GM23248 (cell line): ENCODE data around the gene HSPBP1. TPM values are rescaled to one million over a fixed set of nuclear protein-coding genes. Genes with fewer than 3 reads are reported as not detected.
A peak's percentile ranks its signal among the peaks of the same experiment; 100 is the strongest.

Source experiments
- DNase-seq: peaks from one replicate; pipeline ENCODE4 v3.0.0-alpha.2; 2015
- H2AFZ ChIP-seq: fragments of 200-600 bp; sonication (generic); 2 replicates; pipeline ENCODE4 v1.6.1; 2016; ENCODE audit warnings: antibody characterized with exemption
- H3F3A ChIP-seq: fragments of 200-600 bp; sonication (generic); 2 replicates; pipeline ENCODE4 v1.6.1; 2016; ENCODE audit warnings: mild to moderate bottlenecking, antibody characterized with exemption, mixed run types; ENCODE audit not compliant: insufficient read depth
- H3K27ac ChIP-seq: fragments of 200-600 bp; sonication (generic); 2 replicates; pipeline ENCODE4 v1.5.1; 2016; ENCODE audit warnings: mild to moderate bottlenecking
- H3K27me3 ChIP-seq: fragments of 200-600 bp; sonication (generic); replicated peaks from 2 replicates; pipeline ENCODE4 v1.6.1; 2016; ENCODE audit warnings: mild to moderate bottlenecking; ENCODE audit not compliant: insufficient read depth
- H3K36me3 ChIP-seq: fragments of 200-600 bp; sonication (generic); 2 replicates; pipeline ENCODE4 v1.6.1; 2016; ENCODE audit warnings: low read depth, mild to moderate bottlenecking
- H3K4me1 ChIP-seq: fragments of 200-600 bp; sonication (generic); 2 replicates; pipeline ENCODE4 v1.6.1; 2016; ENCODE audit warnings: mild to moderate bottlenecking; ENCODE audit not compliant: insufficient read depth
- H3K4me2 ChIP-seq: fragments of 200-600 bp; sonication (generic); one replicate; pipeline ENCODE4 v1.6.1; 2016; ENCODE audit warnings: mild to moderate bottlenecking; ENCODE audit not compliant: unreplicated experiment
- H3K4me3 ChIP-seq: fragments of 200-600 bp; sonication (generic); 2 replicates; pipeline ENCODE4 v1.5.1; 2016; ENCODE audit warnings: mild to moderate bottlenecking
- H3K79me2 ChIP-seq: fragments of 200-600 bp; sonication (generic); 2 replicates; pipeline ENCODE4 v1.6.1; 2016; ENCODE audit warnings: mild to moderate bottlenecking; ENCODE audit not compliant: insufficient read depth
- H3K9ac ChIP-seq: fragments of 200-600 bp; sonication (generic); 2 replicates; pipeline ENCODE4 v1.6.1; 2016; ENCODE audit warnings: mild to moderate bottlenecking
- H3K9me2 ChIP-seq: fragments of 200-600 bp; sonication (generic); 2 replicates; pipeline ENCODE4 v1.6.1; 2016; ENCODE audit warnings: mixed run types, mild to moderate bottlenecking, moderate library complexity; ENCODE audit not compliant: insufficient read depth
- H3K9me3 ChIP-seq: fragments of 200-600 bp; sonication (generic); one replicate; pipeline ENCODE4 v1.6.1; 2017; ENCODE audit warnings: low read depth
- H4K20me1 ChIP-seq: fragments of 200-600 bp; sonication (generic); 2 replicates; pipeline ENCODE4 v1.6.0; 2016; ENCODE audit not compliant: insufficient read depth
- EZH2 ChIP-seq: fragments of 200-600 bp; sonication (generic); IDR thresholded peaks from 2 replicates; pipeline ENCODE4 v1.6.1; 2018; ENCODE audit warnings: antibody characterized with exemption, mild to moderate bottlenecking; ENCODE audit not compliant: insufficient read depth, poor library complexity, severe bottlenecking
- EZH2phosphoT487 ChIP-seq: fragments of 200-600 bp; sonication (generic); IDR thresholded peaks from 2 replicates; pipeline ENCODE4 v1.6.1; 2018; ENCODE audit warnings: antibody characterized with exemption, moderate library complexity, mild to moderate bottlenecking, low read depth; ENCODE audit not compliant: insufficient read depth
- WGBS, 2 experiments: methylation state at CpG; one replicate each; pipeline ENCODE4 v1.1.6; 2015 to 2017; ENCODE audit warnings: low lambda C conversion rate in 2 of 2, low coverage in 1 of 2; ENCODE audit errors: missing lambda C conversion rate in 2 of 2; 5-methylcytosine and 5-hydroxymethylcytosine counted together
- in situ Hi-C: fragments of 300-500 bp; cut with MboI; formaldehyde crosslinking; loops from 2 replicates; pipeline ENCODE4 v1.15.0; 2020
- polyA plus RNA-seq: library from polyadenylated mRNA; unstranded; fragments of >200 nt; fragmentation: Nextera tagmentation; extraction: Ambion mirVana; gene quantifications from 2 replicates; pipeline ENCODE4 v1.2.1, GENCODE V29; 2016
- total RNA-seq: library from RNA; depleted of rRNA; stranded (reverse); fragments of >200 nt; shearing (Covaris generic); gene quantifications from 2 replicates; pipeline ENCODE4 v1.2.3, GENCODE V29; 2014

The HSPBP1 gene
- total and polyA plus RNA-seq, 2 experiments from 2014 or later, result 42.5 to 62.5 TPM

GRCh38 chr19:55264531-55264930 lies 15.4 kb downstream of the HSPBP1 start:
- Histone ChIP-seq H2AFZ (no peak overlapping the region), H3K9ac (no peak overlapping the region), H4K20me1 (no peaks in the 10 kb centered on the region), H3K4me1 (peaks cover 6% of the 10 kb centered on the region), H3K27ac (no peak overlapping the region), H3K79me2 (peaks cover 4% of the 10 kb centered on the region; the same call in 1 of the 2 replicates), H3K9me3 (no peaks in the 10 kb centered on the region), H3K4me3 (no peak overlapping the region), H3K36me3 (no peaks in the 10 kb centered on the region; the same call in 1 of the 2 replicates), H3K9me2 (no peaks in the 10 kb centered on the region), H3F3A (peaks cover 15% of the 10 kb centered on the region; the same call in 1 of the 2 replicates), H3K27me3 (no peaks in the 10 kb centered on the region), H3K4me2 (no peak overlapping the region)
- DNase-seq, result no peak
- in situ Hi-C loops, result no loop called here
- no peak for TF ChIP-seq EZH2
- no peak for TF ChIP-seq EZH2phosphoT487
- WGBS, 2 experiments, result 72 to 90% methylated on average over 5 of the region's 5 CpGs

DNA sequence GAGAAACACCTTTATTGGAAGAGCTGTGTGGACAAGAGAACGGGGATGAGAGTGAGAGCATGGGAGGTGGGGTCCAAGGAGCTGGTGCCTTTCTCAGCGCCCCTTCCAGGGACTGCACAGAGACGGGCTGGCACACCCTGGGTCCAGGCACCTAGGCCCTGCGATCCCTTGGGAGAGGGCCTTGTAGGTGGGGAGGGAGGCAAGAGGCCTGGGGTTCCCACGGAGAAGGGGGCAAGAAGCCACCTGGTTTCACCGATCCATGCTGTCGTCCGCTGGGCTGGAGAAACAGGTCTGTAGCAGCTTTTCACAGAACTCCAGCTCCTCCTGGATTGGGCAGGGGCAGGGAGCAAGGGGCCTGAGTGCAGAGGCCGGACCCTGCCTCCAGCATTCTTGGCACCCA lies 17.6 kb downstream of the HSPBP1 start:
- WGBS, 2 experiments, result 96 to 98% methylated on average over 9 of the region's 9 CpGs
- TF ChIP-seq EZH2phosphoT487 (no peak), EZH2 (no peak)
- Histone ChIP-seq H3K9me2 (no peaks in the 10 kb centered on the region), H3K4me2 (no peak overlapping the region), H3K27ac (no peak overlapping the region), H3K4me1 (peaks cover 7% of the 10 kb centered on the region), H3K79me2 (peaks cover 17% of the 10 kb centered on the region), H3K9ac (no peak overlapping the region), H3K27me3 (no peaks in the 10 kb centered on the region), H3K9me3 (no peaks in the 10 kb centered on the region), H4K20me1 (no peaks in the 10 kb centered on the region), H3F3A (peaks cover 20% of the 10 kb centered on the region; the same call in 1 of the 2 replicates), H2AFZ (no peak overlapping the region), H3K36me3 (no peaks in the 10 kb centered on the region; the same call in 1 of the 2 replicates), H3K4me3 (no peak overlapping the region)
- DNase-seq, result no peak
- in situ Hi-C loops, result no loop called here

GRCh38 chr19:55261671-55262126 lies 18.2 kb downstream of the HSPBP1 start:
- TF ChIP-seq EZH2, result no peak
- TF ChIP-seq EZH2phosphoT487, result no peak
- WGBS, 2 experiments, result 87 to 90% methylated on average over 13 of the region's 13 CpGs
- H4K20me1 ChIP-seq, result 0 out of 2 replicates have a peak, but pooled peaks cover under 1% of the 10 kb centered on the region
- no peaks in the 10 kb centered on the region for H3K27me3 ChIP-seq
- H3K4me2 ChIP-seq, result no peak overlapping the region
- no peak overlapping the region for H3K4me3 ChIP-seq
- no peak for DNase-seq
- H3K36me3 ChIP-seq, result no peaks in the 10 kb centered on the region; the same call in 1 of the 2 replicates
- peaks cover 13% of the 10 kb centered on the region for H3K4me1 ChIP-seq
- in situ Hi-C loops, result no loop called here
- H3K9me3 ChIP-seq, result no peaks in the 10 kb centered on the region
- peaks cover 22% of the 10 kb centered on the region for H3K79me2 ChIP-seq
- H3F3A ChIP-seq, result peaks cover 27% of the 10 kb centered on the region
- H3K9ac ChIP-seq, result no peak overlapping the region
- no peak overlapping the region for H3K27ac ChIP-seq
- no peak overlapping the region for H2AFZ ChIP-seq
- no peaks in the 10 kb centered on the region for H3K9me2 ChIP-seq

DNA sequence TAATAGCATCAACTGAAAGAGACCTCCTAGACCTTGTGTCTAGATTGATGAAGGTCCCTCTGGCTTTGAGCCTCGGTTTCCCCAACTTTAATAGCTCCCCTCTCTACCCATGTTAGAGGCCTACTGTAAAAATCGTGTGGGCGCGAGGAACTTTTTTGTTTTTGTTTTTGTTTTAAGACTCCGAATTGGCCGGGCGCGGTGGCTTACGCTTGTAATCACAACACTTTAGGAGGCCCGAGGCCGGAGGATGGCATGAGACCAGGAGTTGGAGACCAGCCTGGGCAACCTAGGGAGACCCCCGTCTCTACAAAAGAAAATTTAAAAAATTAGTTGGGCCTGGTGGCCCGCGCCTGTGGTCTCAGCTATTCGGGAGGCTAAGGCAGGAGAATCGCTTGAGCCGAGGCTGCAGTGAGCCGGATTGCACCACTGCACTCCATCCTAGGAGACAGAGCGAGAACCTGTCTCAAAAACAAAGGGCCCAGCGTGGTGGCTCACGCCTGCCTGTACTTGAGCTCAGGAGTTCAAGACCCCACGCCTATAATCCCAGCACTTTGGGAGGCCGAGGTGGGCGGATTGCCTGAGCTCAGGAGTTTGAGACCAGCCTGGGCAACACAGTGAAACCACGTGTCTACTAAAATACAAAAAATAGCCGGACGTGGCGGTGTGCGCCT lies 20.2 kb downstream of the HSPBP1 start:
- peak overlapping the region; percentile 92 for H3K9ac ChIP-seq
- H3F3A ChIP-seq, result peaks cover 32% of the 10 kb centered on the region
- peaks cover 26% of the 10 kb centered on the region for H3K4me1 ChIP-seq
- H2AFZ ChIP-seq, result peak overlapping the region; percentile 93
- H3K36me3 ChIP-seq, result no peaks in the 10 kb centered on the region; the same call in 1 of the 2 replicates
- H3K9me2 ChIP-seq, result no peaks in the 10 kb centered on the region
- 39 to 42% methylated on average over 27 to 29 of the region's 29 CpGs for WGBS, 2 experiments
- in situ Hi-C loops, result no loop called here
- no peaks in the 10 kb centered on the region for H3K27me3 ChIP-seq
- no peak for DNase-seq
- H3K27ac ChIP-seq, result peak overlapping the region; percentile 93
- no peaks in the 10 kb centered on the region for H3K9me3 ChIP-seq
- peak overlapping the region; percentile 98 for H3K4me3 ChIP-seq
- H3K79me2 ChIP-seq, result peaks cover 40% of the 10 kb centered on the region
- peaks cover 6% of the 10 kb centered on the region; the same call in 1 of the 2 replicates for H4K20me1 ChIP-seq
- peak overlapping the region; percentile 92 for H3K4me2 ChIP-seq
- TF ChIP-seq EZH2 (no peak), EZH2phosphoT487 (no peak)
